Measurements from ENCODE around the gene PCDHA8. TPM values are rescaled to one million over a fixed set of nuclear protein-coding genes. Genes with fewer than 3 reads are reported as not detected.

The PCDHA8 gene
- total and polyA plus RNA-seq, 10 of the 15 experiments (the other 5 are each of a cell fraction or from before 2014, with no cell fraction given) = not detected

DNA sequence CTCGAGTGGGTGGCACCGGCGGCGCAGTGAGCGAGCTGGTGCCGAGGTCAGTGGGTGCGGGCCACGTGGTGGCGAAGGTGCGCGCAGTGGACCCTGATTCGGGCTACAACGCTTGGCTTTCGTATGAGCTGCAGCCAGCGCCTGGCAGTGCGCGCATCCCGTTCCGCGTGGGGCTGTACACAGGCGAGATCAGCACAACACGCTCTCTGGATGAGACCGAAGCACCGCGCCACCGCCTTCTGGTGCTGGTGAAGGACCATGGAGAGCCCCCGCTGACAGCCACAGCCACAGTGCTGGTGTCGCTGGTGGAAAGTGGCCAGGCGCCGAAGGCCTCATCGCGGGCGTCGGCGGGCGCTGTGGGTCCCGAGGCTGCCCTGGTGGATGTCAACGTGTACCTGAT lies 17.5 kb upstream of the PCDHA8 start (continued):
- no peak for TF ChIP-seq BMI1 (IDR thresholded peaks at IDR 0.05; ENCODE audit: borderline replicate concordance)
- no peak for TF ChIP-seq ZSCAN29 (IDR thresholded peaks at IDR 0.05)

GRCh38 chr5:140827704-140828361 lies 13.2 kb upstream of the PCDHA8 start, which contains the start of gene PCDHA6:
Gene PCDHA6, plus strand, starts transcription at chr5:140827960. Its CDS starts 132 bp downstream, at chr5:140828092.
- Histone ChIP-seq H3K27me3 (replicated peaks in 1 of 2; ENCODE audit: control insufficient read depth in 2 of 2, insufficient read depth in 2 of 2, low read length in 1 of 2) (no peaks in the 10 kb centered on the region), H2AFZ (ENCODE audit: control insufficient read depth, low read depth, low read length) (no peak within 1 kb of the TSS), H3K4me2 (ENCODE audit: control insufficient read depth, insufficient read depth) (no peak within 1 kb of the TSS), H3K4me1 (ENCODE audit: control insufficient read depth, insufficient read depth, low read length) (no peaks in the 10 kb centered on the region), H4K20me1 (ENCODE audit: control insufficient read depth, insufficient read depth) (no peaks in the 10 kb centered on the region), H3K4me3 (no peak within 1 kb of the TSS), H3K36me3 (ENCODE audit: control insufficient read depth in 2 of 2, insufficient read depth in 2 of 2, low read length in 1 of 2) (no peaks in the 10 kb centered on the region), H3K9ac (ENCODE audit: control insufficient read depth, insufficient read depth, low read length) (no peak within 1 kb of the TSS), H3K79me2 (ENCODE audit: control insufficient read depth, insufficient read depth, low read length) (no peaks in the 10 kb centered on the region), H3K27ac (ENCODE audit: control insufficient read depth, insufficient read depth) (no peak within 1 kb of the TSS), H3K9me3 (replicated peaks; ENCODE audit: control insufficient read depth, insufficient read depth, low read length) (no peaks in the 10 kb centered on the region; the same call in 1 of the 3 replicates)
- no peak for ATAC-seq
- in situ Hi-C loops (cut with MboI) (no loop called here), intact Hi-C loops (cut with micrococcal nuclease; ENCODE audit: unreplicated experiment) (no loop called here)
- no peak for FAIRE-seq
- WGBS (ENCODE audit: insufficient coverage, insufficient replicate concordance, low lambda C conversion rate, missing lambda C conversion rate) = 46% methylated on average over 27 of the region's 27 CpGs
- RAD21 ChIA-PET (ENCODE audit: unreplicated experiment) = no interaction called here
- CTCF ChIA-PET = no interaction called here
- DNase-seq (ENCODE audit: low read depth, low spot score) = no peak
- no TSS peak for BruUV-seq (replicated peaks)
- SMC1A ChIA-PET (ENCODE audit: uncharacterized antibody, unreplicated experiment) = no interaction called here
- POLR2A ChIA-PET = no interaction called here
- TF ChIP-seq DPF2 (IDR thresholded peaks at IDR 0.05) = no peak
- TF ChIP-seq NKRF (conservative IDR thresholded peaks at IDR 0.05) = no peak
- TF ChIP-seq MYB (IDR thresholded peaks at IDR 0.05; ENCODE audit: borderline replicate concordance, low read depth, low read length) = no peak
- TF ChIP-seq, protein P1, sequence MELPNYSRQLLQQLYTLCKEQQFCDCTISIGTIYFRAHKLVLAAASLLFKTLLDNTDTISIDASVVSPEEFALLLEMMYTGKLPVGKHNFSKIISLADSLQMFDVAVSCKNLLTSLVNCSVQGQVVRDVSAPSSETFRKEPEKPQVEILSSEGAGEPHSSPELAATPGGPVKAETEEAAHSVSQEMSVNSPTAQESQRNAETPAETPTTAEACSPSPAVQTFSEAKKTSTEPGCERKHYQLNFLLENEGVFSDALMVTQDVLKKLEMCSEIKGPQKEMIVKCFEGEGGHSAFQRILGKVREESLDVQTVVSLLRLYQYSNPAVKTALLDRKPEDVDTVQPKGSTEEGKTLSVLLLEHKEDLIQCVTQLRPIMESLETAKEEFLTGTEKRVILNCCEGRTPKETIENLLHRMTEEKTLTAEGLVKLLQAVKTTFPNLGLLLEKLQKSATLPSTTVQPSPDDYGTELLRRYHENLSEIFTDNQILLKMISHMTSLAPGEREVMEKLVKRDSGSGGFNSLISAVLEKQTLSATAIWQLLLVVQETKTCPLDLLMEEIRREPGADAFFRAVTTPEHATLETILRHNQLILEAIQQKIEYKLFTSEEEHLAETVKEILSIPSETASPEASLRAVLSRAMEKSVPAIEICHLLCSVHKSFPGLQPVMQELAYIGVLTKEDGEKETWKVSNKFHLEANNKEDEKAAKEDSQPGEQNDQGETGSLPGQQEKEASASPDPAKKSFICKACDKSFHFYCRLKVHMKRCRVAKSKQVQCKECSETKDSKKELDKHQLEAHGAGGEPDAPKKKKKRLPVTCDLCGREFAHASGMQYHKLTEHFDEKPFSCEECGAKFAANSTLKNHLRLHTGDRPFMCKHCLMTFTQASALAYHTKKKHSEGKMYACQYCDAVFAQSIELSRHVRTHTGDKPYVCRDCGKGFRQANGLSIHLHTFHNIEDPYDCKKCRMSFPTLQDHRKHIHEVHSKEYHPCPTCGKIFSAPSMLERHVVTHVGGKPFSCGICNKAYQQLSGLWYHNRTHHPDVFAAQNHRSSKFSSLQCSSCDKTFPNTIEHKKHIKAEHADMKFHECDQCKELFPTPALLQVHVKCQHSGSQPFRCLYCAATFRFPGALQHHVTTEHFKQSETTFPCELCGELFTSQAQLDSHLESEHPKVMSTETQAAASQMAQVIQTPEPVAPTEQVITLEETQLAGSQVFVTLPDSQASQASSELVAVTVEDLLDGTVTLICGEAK (IDR thresholded peaks at IDR 0.05; ENCODE audit: borderline replicate concordance) = no peak
- TF ChIP-seq MEF2B (IDR thresholded peaks at IDR 0.05; ENCODE audit: partially characterized antibody, poor library complexity, severe bottlenecking) = no peak
- TF ChIP-seq E2F4 (IDR thresholded peaks at IDR 0.05; ENCODE audit: low read depth, low read length) = no peak
- no peak for TF ChIP-seq MEF2A (IDR thresholded peaks at IDR 0.05; ENCODE audit: insufficient read depth, low read depth, low read length)
